ENCODE data around the gene SEMA3D.

SEMA3D gene

GRCh38 chr7:85184599-85185423 lies 2.0 kb downstream of the SEMA3D start:
- DNase-seq (ENCODE audit: low read depth) = no peak

GRCh38 chr7:85183296-85183695 lies 3.6 kb downstream of the SEMA3D start:
- no peak for DNase-seq (ENCODE audit: low read depth)

GRCh38 chr7:85178531-85179298 lies 8.1 kb downstream of the SEMA3D start:
- no peak for DNase-seq (ENCODE audit: low read depth)

- DNase-seq (ENCODE audit: low read depth) = no peak
These were observed 9.5 kb downstream of the SEMA3D start for GRCh38 chr7:85177316-85177715.

GRCh38 chr7:85176197-85176596 lies 10.7 kb downstream of the SEMA3D start:
- no peak for DNase-seq (ENCODE audit: low read depth)

- no peak for DNase-seq (ENCODE audit: low read depth)
These were observed 11.6 kb downstream of the SEMA3D start for GRCh38 chr7:85175217-85175616.

- DNase-seq (ENCODE audit: low read depth) = no peak
These were observed 14.3 kb downstream of the SEMA3D start for GRCh38 chr7:85172530-85172941.

GRCh38 chr7:85167636-85168035 lies 19.2 kb downstream of the SEMA3D start:
- DNase-seq (ENCODE audit: low read depth) = no peak

- DNase-seq (ENCODE audit: low read depth) = no peak
These were observed 21.6 kb downstream of the SEMA3D start for GRCh38 chr7:85165263-85165662.

- no peak for DNase-seq (ENCODE audit: low read depth)
These were observed 22.5 kb downstream of the SEMA3D start for GRCh38 chr7:85164376-85164775.

GRCh38 chr7:85162721-85163120 lies 24.1 kb downstream of the SEMA3D start:
- DNase-seq (ENCODE audit: low read depth) = no peak

GRCh38 chr7:85160223-85160622 lies 26.6 kb downstream of the SEMA3D start:
- DNase-seq (ENCODE audit: low read depth) = no peak

- no peak for DNase-seq (ENCODE audit: low read depth)
These were observed 27.9 kb downstream of the SEMA3D start for GRCh38 chr7:85159003-85159402.

- DNase-seq (ENCODE audit: low read depth) = no peak
These were observed 30.1 kb downstream of the SEMA3D start for GRCh38 chr7:85156661-85157208.

GRCh38 chr7:85154282-85154937 lies 32.4 kb downstream of the SEMA3D start:
- no peak for DNase-seq (ENCODE audit: low read depth)

GRCh38 chr7:85153715-85154114 lies 33.1 kb downstream of the SEMA3D start:
- no peak for DNase-seq (ENCODE audit: low read depth)

- DNase-seq (ENCODE audit: low read depth) = no peak
These were observed 36.2 kb downstream of the SEMA3D start for GRCh38 chr7:85150624-85151023.

- no peak for DNase-seq (ENCODE audit: low read depth)
These were observed 42.1 kb downstream of the SEMA3D start for GRCh38 chr7:85144771-85145170.

- no peak for DNase-seq (ENCODE audit: low read depth)
These were observed 50.9 kb downstream of the SEMA3D start for GRCh38 chr7:85135977-85136376.

GRCh38 chr7:85133560-85133959 lies 53.3 kb downstream of the SEMA3D start:
- no peak for DNase-seq (ENCODE audit: low read depth)

- DNase-seq (ENCODE audit: low read depth) = no peak
These were observed 53.9 kb downstream of the SEMA3D start for GRCh38 chr7:85133006-85133405.

GRCh38 chr7:85130702-85131101 lies 56.2 kb downstream of the SEMA3D start:
- DNase-seq (ENCODE audit: low read depth) = no peak

GRCh38 chr7:85126383-85126782 lies 60.5 kb downstream of the SEMA3D start:
- no peak for DNase-seq (ENCODE audit: low read depth)
